Esophagus muscularis mucosa (tissue), 4 donors: ENCODE results near the gene ARPC1B. TPM values are rescaled to one million over a fixed set of nuclear protein-coding genes. Genes with fewer than 3 reads are reported as not detected.

Experiments
- DNase-seq: peaks from one replicate; pipeline ENCODE4 v3.0.0-alpha.2; 2017; ENCODE audit errors: extremely low spot score
- H3K27ac ChIP-seq, 4 donors: fragments of 200-600 bp; sonication (generic); replicated peaks in 1 of 4; 1 replicate in 3 of 4; 2 replicates in 1 of 4; pipeline ENCODE4 v1.5.1; 2016 to 2019; ENCODE audit warnings: mild to moderate bottlenecking in 1 of 4
- H3K27me3 ChIP-seq, 4 donors: fragments of 200-600 bp; sonication (generic); one replicate each; pipeline versions ENCODE4 v1.5.1 to v1.6.0; 2016 to 2019
- H3K36me3 ChIP-seq, 4 donors: fragments of 200-600 bp; sonication (generic); one replicate each; pipeline ENCODE4 v1.5.1; 2016 to 2019
- H3K4me1 ChIP-seq, 4 donors: fragments of 200-600 bp; sonication (generic); one replicate each; pipeline ENCODE4 v1.5.1; 2016 to 2019
- H3K4me3 ChIP-seq, 4 donors: fragments of 200-600 bp; sonication (generic); 1 replicate in 2 of 4; 2 replicates in 2 of 4; pipeline ENCODE4 v1.5.1; 2016 to 2019; ENCODE audit warnings: mild to moderate bottlenecking in 4 of 4, moderate library complexity in 1 of 4
- H3K9me3 ChIP-seq, 4 donors: fragments of 200-600 bp; sonication (generic); 1 replicate in 3 of 4; 2 replicates in 1 of 4; pipeline ENCODE4 v1.5.1; 2016 to 2019
- CTCF ChIP-seq, 3 experiments: fragments of 200-600 bp in 2 of 3; fragments of 450-650 bp in 1 of 3; sonication (generic) in 2 of 3; IDR thresholded peaks; one replicate each; pipeline ENCODE4 v1.5.1; 2017 to 2019; ENCODE audit warnings: antibody characterized with exemption in 3 of 3, mild to moderate bottlenecking in 2 of 3, moderate library complexity in 1 of 3
- EP300 ChIP-seq: sonication (generic); formaldehyde crosslinking; IDR thresholded peaks from one replicate; pipeline ENCODE4 v1.6.1; 2017; ENCODE audit warnings: antibody characterized with exemption
- POLR2A ChIP-seq: fragments of 450-650 bp; IDR thresholded peaks from one replicate; pipeline ENCODE4 v1.6.1; 2017; ENCODE audit warnings: antibody characterized with exemption, moderate library complexity, mild to moderate bottlenecking, low read depth
- POLR2AphosphoS5 ChIP-seq, 2 donors: sonication (generic); formaldehyde crosslinking; IDR thresholded peaks; one replicate each; pipeline ENCODE4 v1.6.1; 2017; ENCODE audit warnings: antibody characterized with exemption in 2 of 2
- WGBS: methylation state at CpG from one replicate; pipeline ENCODE4 v1.1.5; 2018; 5-methylcytosine and 5-hydroxymethylcytosine counted together
- intact Hi-C: fragments of 100-400 bp; cut with DNase I; formaldehyde crosslinking; loops from one replicate; pipeline ENCODE4 v1.15.1; 2023
- total RNA-seq, 4 donors: library from RNA; depleted of rRNA; stranded (reverse); fragments of >200 nt; gene quantifications; one replicate each; pipeline versions ENCODE4 v1.1.0 to v1.2.1, GENCODE V29; 2016

ARPC1B gene
- total RNA-seq, 4 donors from 2014 or later = 101 to 153 (median 134) TPM

DNA sequence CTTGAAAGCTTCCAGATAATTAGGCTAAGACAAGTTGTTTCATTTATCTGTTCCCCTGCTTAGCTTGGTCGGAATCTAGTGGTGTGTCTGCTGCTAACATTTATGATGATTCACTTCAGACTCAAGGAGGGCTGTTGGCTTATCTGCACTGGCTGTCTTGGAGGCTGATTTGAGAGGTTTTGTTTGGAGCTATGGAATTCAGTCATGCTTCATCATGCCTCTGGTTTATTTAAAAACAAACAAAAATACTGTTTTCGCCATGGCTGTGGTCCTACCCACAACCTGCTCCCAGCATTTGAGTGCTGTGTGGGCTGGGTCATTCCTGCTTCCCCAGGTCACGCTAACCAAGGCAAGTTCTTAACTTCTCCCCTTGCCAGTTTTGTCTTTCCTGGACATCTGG is 11.7 kb upstream of the ARPC1B start:
- intact Hi-C loops = no loop called here

GRCh38 chr7:99363286-99363685 is 11.2 kb upstream of the ARPC1B start:
- H3K36me3 ChIP-seq = peaks cover 65 to 96% (median 93%) of the 10 kb centered on the region in 4 donors

More for the DNA sequence above, 11.7 kb upstream of the ARPC1B start:
- Histone ChIP-seq H3K27me3 (no peaks in the 10 kb centered on the region), H3K4me3 (no peak overlapping the region), H3K27ac (no peak overlapping the region), H3K36me3 (peaks cover 70 to 100% (median 97%) of the 10 kb centered on the region in 4 donors), H3K4me1 (no peaks in the 10 kb centered on the region), H3K9me3 (no peaks in the 10 kb centered on the region)
- 66% methylated on average over 3 of the region's 3 CpGs for WGBS
- no peak for DNase-seq
- TF ChIP-seq EP300 (no peak), POLR2A (no peak), POLR2AphosphoS5 (IDR thresholded peaks at IDR 0.05) (no peak), CTCF (IDR thresholded peaks at IDR 0.05) (no peak)

DNA sequence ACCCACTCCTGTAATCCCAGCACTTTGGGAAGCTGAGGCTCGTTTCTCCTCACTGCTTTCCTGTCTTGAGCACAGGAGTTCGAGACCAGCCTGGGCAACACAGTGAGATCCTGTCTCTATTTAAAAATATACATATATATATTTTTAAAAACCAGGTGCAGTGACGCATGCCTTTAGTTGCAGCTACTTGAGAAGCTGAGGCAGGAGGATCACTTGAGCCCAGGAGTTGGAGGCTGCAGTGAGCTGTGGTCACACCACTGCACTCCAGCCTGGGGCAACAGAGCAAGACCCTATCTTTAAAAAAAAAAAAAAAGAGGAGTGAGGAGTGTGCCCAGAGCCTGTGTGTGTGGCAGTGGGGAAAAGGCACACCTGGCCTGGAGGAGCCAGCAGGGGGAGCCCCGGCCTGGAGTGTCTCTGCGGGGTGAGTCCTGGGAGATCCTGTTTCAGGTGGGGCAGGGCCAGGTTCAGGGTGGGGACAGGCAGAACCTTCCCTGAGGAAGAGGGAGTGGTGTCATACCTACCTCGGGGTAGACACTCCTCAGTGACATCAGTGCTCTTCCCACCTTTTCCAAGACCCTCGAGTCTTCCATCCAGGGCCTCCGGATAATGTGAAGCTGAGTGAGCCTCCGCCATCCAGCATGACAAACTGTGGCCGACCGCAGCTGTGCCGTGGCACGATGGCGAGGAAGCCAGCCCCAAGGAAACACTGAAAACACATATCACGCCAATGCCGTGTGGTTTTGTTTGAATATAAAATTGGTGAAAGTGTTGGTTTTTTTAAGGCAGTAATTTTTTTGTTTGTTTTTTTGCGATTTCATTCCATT is 9.0 kb upstream of the ARPC1B start:
- DNase-seq = no peak
- Histone ChIP-seq H3K27ac (no peak overlapping the region), H3K4me3 (no peak overlapping the region), H3K27me3 (no peaks in the 10 kb centered on the region), H3K36me3 (peaks cover 43 to 86% (median 75%) of the 10 kb centered on the region in 4 donors), H3K9me3 (no peaks in the 10 kb centered on the region), H3K4me1 (peaks cover 0 to 6% (median 2%) of the 10 kb centered on the region in 4 donors)
- no peak for TF ChIP-seq EP300
- peak; percentile 46 to 62 (median 46) for TF ChIP-seq CTCF (IDR thresholded peaks at IDR 0.05)
- intact Hi-C loops = loop anchor here (5.0 kb wide), 1 partner anchor 42 kb away; the partner anchor contains the start of genes BUD31 and PDAP1
- WGBS = 82% methylated on average over 17 of the region's 17 CpGs

More at GRCh38 chr7:99363286-99363685, 11.2 kb upstream of the ARPC1B start:
- Histone ChIP-seq H3K4me3 (no peak overlapping the region), H3K4me1 (no peaks in the 10 kb centered on the region), H3K9me3 (no peaks in the 10 kb centered on the region), H3K27ac (no peak overlapping the region), H3K27me3 (no peaks in the 10 kb centered on the region)
- TF ChIP-seq EP300 (no peak), POLR2A (no peak), CTCF (IDR thresholded peaks at IDR 0.05) (no peak), POLR2AphosphoS5 (IDR thresholded peaks at IDR 0.05) (no peak)
- 91% methylated on average over 5 of the region's 5 CpGs for WGBS
- intact Hi-C loops = no loop called here
- no peak for DNase-seq

GRCh38 chr7:99366646-99367045 is 7.9 kb upstream of the ARPC1B start:
- WGBS = 74% methylated on average over 8 of the region's 11 CpGs
- intact Hi-C loops = loop anchor here (5.0 kb wide), 1 partner anchor 41 kb away; the partner anchor contains the start of genes BUD31 and PDAP1
- no peak overlapping the region for H3K4me3 ChIP-seq
- no peaks in the 10 kb centered on the region for H3K9me3 ChIP-seq
- TF ChIP-seq POLR2A (no peak), CTCF (IDR thresholded peaks at IDR 0.05) (no peak), POLR2AphosphoS5 (IDR thresholded peaks at IDR 0.05) (no peak), EP300 (no peak)
- DNase-seq = no peak
- H3K27ac ChIP-seq = no peak overlapping the region
- H3K27me3 ChIP-seq = no peaks in the 10 kb centered on the region
- peaks cover 0 to 13% (median 4%) of the 10 kb centered on the region in 4 donors for H3K4me1 ChIP-seq
- peaks cover 35 to 75% (median 64%) of the 10 kb centered on the region in 4 donors for H3K36me3 ChIP-seq
